Subcutaneous adipose tissue (tissue), 4 donors: ENCODE measurements around the gene EIF4G3. TPM values are rescaled to one million over a fixed set of nuclear protein-coding genes. Genes with fewer than 3 reads are reported as not detected.

Source experiments
- total RNA-seq, 4 donors: library from RNA; depleted of rRNA; stranded (reverse); fragments of >200 nt; gene quantifications; one replicate each; pipeline ENCODE4 v1.1.0, GENCODE V29; 2016
- TF ChIP-seq, protein P1 (sequence below): fragments of 450-650 bp; IDR thresholded peaks from one replicate; pipeline ENCODE4 v1.5.1; 2016; ENCODE audit warnings: low read depth, mild to moderate bottlenecking, control low read depth, antibody characterized with exemption, moderate library complexity

The EIF4G3 gene
- total RNA-seq, 4 donors from 2014 or later = 41.0 to 60.2 (median 51.7) TPM

DNA sequence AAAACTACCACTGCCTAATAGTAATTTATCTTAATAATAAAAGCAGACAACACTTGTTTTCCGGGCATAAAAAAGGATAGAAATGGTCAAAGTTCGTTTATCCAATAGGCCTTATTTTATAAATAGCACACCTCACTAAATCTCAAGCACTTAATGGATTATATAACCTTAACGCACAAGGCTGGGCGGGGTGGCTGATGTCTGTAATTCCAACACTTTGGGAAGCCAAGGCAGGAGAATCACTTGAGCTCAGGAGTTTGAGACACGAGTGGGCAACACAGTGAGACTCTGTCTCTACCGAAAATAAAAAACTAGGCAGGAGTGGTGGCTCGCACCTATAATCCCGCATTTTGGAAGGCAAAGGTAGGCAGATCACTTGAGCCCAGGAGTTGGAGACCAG is 12.4 kb downstream of the EIF4G3 start:
- TF ChIP-seq, protein P1, sequence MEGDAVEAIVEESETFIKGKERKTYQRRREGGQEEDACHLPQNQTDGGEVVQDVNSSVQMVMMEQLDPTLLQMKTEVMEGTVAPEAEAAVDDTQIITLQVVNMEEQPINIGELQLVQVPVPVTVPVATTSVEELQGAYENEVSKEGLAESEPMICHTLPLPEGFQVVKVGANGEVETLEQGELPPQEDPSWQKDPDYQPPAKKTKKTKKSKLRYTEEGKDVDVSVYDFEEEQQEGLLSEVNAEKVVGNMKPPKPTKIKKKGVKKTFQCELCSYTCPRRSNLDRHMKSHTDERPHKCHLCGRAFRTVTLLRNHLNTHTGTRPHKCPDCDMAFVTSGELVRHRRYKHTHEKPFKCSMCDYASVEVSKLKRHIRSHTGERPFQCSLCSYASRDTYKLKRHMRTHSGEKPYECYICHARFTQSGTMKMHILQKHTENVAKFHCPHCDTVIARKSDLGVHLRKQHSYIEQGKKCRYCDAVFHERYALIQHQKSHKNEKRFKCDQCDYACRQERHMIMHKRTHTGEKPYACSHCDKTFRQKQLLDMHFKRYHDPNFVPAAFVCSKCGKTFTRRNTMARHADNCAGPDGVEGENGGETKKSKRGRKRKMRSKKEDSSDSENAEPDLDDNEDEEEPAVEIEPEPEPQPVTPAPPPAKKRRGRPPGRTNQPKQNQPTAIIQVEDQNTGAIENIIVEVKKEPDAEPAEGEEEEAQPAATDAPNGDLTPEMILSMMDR = no peak

DNA sequence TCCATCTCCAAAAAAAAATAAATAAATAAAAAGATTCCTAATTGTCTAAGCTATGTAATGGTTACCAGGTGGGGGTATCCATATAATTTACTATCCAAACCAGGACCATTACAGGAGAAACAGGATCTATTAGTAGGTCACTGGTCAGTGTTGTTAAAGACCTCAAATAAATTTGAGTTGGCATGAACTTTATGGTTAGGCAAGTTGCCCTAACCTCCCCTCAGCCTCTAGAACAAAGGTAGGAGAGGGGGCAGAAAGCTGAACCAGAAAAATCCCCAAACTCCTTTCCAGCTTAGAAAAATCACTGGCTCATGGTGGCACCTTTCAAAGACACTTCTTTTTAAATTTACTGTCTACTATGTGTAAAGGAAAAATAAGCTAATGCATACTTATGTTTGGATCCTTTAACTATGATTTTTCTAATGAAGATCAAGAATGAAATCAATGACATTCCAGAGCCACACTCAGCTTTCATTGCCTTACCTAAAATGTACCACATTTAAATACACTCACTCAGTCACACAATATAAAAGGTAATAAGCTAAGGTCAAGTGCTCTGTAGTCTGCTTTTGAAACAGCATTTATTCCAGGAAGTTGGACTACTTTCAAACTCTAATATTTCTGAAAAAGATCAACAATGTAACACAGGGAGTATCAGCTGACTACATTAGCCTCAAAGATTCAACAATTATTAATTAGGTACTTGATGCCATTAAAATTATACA is 13.8 kb downstream of the EIF4G3 start:
- TF ChIP-seq, protein P1 = no peak

GRCh38 chr1:21161842-21162241 is 14.9 kb downstream of the EIF4G3 start:
- TF ChIP-seq, protein P1 = no peak

GRCh38 chr1:21160263-21160796 is 16.4 kb downstream of the EIF4G3 start:
- TF ChIP-seq, protein P1 = no peak

DNA sequence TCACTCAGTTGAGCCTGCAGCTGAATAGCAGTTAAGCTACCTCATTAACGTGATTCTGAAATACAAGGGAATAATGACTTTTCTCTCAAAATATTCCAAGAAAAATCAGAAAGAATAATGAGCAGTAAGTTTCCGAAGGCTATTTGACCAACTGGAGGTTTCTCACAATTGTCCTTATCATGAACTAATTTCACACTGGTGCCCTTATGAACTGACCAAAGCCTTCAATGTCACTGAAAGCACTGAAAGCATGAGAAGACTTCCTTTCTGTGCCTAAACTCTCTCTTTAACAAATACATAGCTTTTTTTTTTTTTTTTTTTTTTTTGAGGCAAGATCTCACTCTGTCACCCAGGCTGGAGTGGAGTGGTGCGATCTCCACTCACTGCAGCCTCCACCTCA is 18.8 kb downstream of the EIF4G3 start:
- TF ChIP-seq, protein P1 = no peak

GRCh38 chr1:21157054-21157453 is 19.6 kb downstream of the EIF4G3 start:
- TF ChIP-seq, protein P1 = no peak

- TF ChIP-seq, protein P1 = no peak
Measured at GRCh38 chr1:21156019-21156418, 20.7 kb downstream of the EIF4G3 start.
